HG03280 (cell line): Measurements from ENCODE around the gene KLHL6.
"Not testable (repeated sequence)": the region's sequence is repeated elsewhere in the genome, so short reads cannot be mapped to it uniquely, and the experiment has no call there.

ENCODE experiments used
- ATAC-seq: cut with Tn5 transposase; IDR thresholded peaks from one replicate; pipeline ENCODE4 v1.9.1; 2021; ENCODE audit warnings: mild to moderate bottlenecking, moderate library complexity; ENCODE audit not compliant: unreplicated experiment

The KLHL6 gene

DNA sequence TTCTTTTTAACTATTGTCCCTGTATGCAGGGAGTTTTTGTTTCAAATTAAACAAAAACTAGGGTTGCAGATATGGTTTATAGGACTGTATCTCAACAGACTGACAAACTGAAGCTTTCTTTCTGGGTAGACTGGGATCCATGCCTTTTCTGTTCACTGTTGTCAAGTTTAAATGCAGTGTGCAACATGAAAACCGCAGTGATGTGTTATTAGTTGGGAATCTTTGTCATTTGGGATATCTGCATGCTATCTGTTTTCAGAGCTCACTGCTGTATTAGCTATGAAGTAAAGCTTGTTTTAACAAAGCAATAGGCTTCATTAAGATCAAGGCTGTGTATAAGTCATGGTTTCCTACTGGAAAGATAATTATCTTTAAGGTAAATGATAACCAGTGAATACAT is 105.7 kb downstream of the KLHL6 start:
- no peak for ATAC-seq

DNA sequence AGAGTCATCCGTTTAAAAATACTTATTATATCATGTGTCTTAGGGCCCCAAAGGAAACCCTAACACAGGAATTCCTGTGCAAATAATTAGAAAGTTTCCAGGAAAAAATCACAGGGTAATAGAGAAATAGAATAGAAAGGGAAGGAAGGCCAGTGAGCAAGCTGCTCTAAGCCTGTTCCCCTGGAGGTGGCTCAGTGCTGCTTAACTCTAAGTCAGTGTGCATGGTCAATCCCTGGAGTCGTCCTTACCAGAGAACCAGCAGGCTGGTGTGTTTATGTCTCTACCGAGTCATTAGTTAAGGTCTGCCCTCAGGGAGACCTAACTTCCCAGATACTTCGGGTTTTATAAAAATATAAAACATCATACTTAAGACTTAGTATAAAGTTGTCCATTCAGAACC is 106.1 kb downstream of the KLHL6 start:
- ATAC-seq, result no peak

DNA sequence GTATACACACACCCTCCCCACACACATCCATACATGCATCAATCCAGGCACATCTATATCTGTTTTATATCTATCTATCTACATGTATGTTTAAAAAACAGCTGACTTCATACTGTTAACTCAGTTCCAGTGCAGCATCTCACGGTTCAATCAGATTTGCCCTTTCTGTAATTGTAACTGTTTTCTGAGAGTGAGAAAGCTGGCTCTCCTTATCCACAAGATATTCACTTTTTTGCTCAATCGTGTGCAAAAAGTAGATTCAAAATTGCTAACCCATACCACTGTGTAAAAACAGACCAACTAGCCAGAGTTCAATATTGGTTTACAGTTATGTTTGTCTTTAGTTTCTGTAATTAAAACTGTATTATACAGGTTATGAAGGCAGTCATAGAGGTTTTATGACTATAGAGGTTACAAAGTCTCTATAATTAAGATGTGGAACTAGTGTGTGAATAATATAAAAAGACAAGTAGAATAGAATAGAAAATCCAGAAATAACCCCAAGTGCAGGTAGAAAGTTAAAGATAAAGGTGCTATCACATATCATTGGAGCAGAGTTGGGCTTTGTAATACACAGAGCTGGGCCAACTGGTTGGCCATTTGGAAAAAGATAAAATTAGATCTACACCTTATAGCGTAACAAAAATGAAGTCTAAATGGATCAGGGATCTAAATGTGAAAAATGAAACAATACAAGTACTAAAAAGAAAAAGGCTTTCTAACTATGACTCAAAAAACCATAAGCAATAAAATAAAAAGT is 107.0 kb downstream of the KLHL6 start:
- no peak for ATAC-seq

DNA sequence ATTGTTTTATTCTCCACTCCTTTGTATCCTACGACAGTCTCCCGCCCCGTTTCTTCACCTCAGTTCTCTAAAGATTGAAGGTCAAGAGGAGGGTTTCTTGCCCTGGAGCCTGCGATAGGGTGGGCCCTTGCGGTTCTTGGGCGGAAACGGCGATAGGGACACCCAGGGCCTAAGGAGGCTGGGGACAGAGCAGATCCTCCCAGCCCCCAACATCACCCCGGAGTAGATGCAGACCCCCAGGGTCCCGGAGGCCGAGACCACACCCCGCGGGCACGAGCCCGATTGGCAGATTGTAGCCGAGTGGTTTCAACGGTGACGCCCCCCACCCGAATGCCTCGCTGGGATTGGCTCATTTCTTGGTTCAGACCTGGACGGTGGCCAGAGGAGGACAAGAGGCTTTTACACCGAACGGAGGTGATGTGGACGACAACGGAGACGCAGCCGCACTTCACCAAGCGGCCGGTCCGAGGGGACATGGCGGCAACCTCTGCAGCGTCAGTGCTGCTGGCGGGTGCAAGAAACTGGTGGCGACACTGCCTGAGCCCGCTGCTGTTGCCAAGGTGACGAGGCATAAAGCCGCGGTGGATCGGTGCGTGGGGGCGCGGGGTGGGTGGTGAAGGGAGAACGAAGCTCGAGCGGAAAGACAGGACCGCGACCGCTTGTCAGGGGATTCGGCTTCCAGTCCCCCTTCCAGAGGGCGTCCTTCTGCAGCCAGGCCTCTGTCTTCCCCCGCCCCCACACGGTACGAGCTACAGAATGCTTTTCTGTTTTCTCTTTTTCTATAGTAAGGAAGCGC is 108.1 kb downstream of the KLHL6 start:
- ATAC-seq, result peak; percentile 93

DNA sequence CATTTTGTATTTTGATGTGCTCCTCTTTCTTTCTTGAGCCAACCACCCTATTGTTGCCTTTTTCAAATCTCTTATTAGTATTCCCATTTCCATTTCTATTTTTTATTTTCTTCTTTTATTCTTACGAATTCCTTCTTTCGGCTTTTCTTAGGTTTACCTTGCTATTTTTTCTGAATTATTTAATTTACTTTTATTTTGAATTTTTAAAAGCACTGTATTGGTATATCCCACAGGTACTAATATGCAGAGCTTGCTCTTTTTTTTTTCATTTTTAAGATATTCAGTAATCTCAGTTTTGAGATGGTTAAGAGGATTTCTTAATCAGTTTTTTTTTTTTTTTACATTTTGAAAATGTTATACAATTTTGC is 108.7 kb downstream of the KLHL6 start:
- ATAC-seq, result no peak

DNA sequence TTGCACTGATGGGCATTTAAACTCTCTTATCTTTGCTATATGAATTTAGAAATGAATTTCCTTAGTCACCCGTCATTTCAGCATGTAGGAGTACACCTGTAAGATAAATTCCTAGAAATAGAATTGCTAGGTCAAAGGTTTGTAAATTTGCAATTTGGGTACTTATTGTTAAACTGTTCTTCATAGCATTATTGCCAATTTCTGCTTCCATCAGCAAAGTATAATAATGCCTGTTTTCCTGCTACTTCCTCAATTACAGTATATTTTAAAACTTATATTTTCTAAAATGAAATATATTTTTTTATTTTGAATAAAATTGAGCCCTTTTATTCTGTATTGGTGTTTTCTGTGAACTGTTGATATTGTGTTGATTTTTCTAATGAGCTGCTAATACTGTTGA is 110.8 kb downstream of the KLHL6 start:
- ATAC-seq, result no peak

DNA sequence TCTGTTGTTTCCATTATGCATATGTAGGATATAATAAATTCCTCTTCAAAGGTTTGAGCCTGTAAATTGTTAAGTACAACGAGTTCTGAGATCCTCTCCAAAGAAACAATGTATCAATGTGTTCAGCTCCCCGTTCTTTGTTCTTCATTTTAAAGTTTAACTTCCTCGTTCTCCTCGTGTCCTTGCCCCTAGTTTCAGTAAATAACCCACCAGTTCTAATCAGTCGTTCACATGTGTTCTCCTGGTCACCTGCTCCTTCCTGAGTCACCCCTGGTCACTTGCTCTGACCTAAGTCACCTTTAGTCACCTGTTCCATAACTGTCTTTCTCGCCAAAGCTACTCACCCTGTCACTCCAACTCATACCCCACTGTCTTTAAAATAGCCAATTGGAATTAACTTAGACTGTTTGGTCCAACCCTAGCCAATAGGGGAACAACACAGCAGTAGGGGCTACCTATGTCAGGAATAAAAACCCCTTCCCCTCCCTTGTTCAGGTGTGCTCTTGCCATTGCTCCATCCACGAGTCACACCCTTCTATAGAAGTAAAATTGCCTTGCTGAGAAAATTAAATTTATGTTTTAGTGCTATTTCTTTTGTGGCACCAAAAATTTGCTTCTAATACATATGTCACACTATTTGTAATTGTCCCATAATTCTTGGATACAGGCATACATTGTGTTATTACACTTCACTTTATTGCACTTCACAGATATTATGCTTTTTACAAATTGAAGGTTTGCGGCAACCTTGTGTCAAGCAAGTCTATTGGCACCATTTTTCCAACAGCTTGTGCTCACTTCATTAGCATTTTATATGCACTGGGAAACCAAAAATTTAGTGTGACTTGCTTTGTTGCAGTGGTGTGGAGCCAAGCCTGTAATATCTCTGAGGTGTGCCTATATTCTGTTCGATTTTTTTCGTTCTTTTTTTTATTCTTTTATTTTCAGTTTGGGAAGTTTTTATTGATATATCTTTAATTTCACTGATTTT is 111.8 kb downstream of the KLHL6 start:
- ATAC-seq, result no peak

DNA sequence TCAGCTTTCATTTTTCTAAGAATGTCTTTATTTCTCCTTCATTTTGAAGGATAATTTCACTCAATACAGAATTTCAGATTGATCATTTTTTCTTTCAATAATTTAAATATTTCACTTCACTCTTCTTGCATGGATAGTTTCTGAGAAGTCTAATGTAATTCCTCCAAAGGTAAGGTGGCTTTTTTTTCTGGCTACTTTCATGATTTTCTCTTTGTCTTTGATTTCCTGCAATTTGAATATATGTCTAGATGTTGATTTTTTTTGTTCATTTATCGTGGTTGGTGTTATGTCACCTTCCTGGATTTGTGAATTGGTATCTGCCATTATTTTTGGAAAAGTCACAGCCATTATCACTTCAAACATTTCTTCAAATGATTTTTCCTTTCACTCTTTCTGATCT is 112.5 kb downstream of the KLHL6 start:
- ATAC-seq, result no peak

DNA sequence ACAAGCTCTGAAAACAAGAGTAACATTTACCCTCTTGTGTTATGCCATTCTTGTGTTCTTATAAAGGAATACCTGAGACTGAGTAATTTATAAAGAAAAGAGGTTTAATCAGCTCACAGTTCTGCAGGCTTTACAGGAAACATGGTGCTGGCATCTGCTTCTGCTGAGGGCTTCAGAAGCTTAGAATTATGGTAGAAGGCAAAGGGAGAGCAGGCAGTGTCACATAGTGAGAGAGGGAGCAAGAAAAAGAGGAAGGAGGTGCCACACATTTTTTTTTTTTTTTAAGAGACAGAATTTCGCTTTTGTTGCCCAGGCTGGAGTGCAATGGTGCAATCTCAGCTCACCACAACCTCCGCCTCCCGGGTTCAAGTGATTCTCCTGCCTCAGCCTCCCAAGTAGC is 115.0 kb downstream of the KLHL6 start:
- ATAC-seq, result not testable (repeated sequence)

DNA sequence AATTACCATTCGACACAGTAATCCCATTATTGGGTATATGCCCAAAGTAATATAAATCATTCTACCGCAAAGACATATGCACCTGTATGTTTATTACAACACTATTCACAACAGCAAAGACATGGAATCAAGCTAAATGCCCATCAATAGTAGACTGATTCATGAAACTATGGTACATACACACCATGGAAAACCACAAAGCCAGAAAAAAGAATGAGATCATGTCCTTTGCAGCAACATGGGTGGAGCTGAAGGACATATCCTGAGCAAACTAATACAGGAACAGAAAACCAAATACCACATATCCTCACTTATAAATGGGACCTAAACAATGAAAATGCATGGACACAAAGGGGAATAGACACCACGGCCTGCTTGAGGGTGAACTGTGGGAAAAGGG is 116.0 kb downstream of the KLHL6 start:
- ATAC-seq, result no peak

DNA sequence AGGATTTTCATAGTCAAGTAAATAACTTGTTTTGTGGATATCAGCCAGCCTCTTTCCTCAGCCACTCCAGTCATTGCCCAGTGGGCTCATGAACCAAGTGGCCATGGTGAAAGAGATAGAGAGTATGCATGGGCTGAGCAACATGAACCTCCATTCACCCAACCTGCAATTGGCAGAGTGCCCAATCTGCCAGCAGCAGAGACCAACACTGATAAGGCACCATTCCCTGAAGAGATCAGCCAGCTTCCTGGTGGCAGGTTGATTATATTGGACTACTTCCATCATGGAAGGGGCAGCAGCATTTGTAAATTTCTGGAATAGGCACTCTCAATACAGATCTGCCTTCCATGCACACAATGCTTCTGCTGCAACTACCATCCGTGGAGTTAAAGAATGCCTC is 116.8 kb downstream of the KLHL6 start:
- ATAC-seq, result no peak

DNA sequence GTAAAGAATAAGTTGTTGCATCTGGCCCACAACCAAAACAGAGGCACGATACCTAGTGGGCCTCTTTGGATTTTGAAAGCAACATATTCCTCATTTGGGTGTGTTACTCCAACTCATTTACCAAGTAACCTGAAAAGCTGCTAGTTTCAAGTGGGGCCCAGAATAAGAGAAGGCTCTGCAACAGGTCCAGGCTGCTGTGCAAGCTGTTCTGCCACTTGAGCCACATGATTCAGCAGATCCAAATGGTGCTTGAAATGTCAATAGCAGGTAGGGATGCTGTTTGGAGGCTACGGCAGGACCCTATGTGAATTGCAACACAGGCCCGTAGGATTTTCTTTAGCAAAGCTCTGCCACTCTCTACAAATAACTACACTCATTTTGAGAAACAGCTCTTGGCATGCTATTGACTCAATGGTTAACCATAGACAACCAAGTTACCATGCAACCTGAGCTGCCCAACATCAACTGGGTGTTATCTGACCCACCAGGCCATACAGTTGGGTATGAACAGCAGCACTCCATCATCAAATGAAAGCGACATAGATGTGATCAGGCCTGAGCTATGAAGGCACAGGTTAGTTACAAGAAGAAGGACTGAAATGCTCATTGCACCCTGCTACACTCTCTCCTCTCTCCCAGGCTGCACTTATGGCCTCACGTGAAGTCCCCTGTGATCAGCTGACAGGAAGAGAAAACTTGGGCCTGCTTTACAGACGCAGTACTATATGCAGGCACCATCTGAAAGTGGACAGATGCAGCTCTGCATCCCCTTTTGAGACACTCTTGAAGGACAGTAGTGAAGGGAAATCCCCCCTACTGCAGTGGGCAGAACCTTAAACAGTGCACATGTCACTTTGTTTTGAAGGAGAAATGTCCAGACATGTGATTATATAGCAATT is 117.6 kb downstream of the KLHL6 start:
- ATAC-seq, result peak; percentile 49
